Spinal cord (tissue), 4 donors: ENCODE measurements around the gene ZSCAN20. TPM values are rescaled to one million over a fixed set of nuclear protein-coding genes. Genes with fewer than 3 reads are reported as not detected.

Source experiments
- polyA plus RNA-seq, 2 donors: library from polyadenylated mRNA; unstranded; fragments of 120-200 nt; gene quantifications; one replicate each; pipeline ENCODE4 v1.2.1, GENCODE V29; 2013; ENCODE audit not compliant: insufficient read length in 2 of 2
- total RNA-seq, 2 donors: library from RNA; depleted of rRNA in 1 of 2; stranded (reverse); fragments of 120-200 nt in 1 of 2; fragments of >200 nt in 1 of 2; gene quantifications; one replicate each; pipeline versions ENCODE4 v1.2.3 to v1.2.4, GENCODE V29; 2013 to 2014

Gene ZSCAN20
- total and polyA plus RNA-seq, 4 donors: 3.1 to 8.5 (median 5.7) TPM

Other genes with a start within 250 kb of the ZSCAN20 start
- 10 to 100 TPM; 10.1 to 31.2 TPM for gene ZNF362, start 216.2 kb upstream of the ZSCAN20 start, total RNA-seq
- 10 to 100 TPM; 61.5 to 70.1 TPM for gene ZNF362, start 216.2 kb upstream of the ZSCAN20 start, polyA plus RNA-seq
- not detected for gene A3GALT2, start 151.5 kb upstream of the ZSCAN20 start, total RNA-seq
- gene A3GALT2, start 151.5 kb upstream of the ZSCAN20 start, polyA plus RNA-seq: under 1 TPM; 0.33 to 0.57 TPM
- 10 to 100 TPM; 51.9 to 78.4 TPM for gene PHC2, start 41.5 kb upstream of the ZSCAN20 start, total RNA-seq
- 100 to 1,000 TPM; 105 to 111 TPM for gene PHC2, start 41.5 kb upstream of the ZSCAN20 start, polyA plus RNA-seq